Epithelial cell of esophagus (primary cell): ENCODE results near the gene DUSP10.

Experiments used
- DNase-seq: peaks from one replicate; pipeline ENCODE4 v3.0.0; 2010; ENCODE audit warnings: low read depth
- H3K4me3 ChIP-seq: 2 replicates; pipeline ENCODE4 v1.5.1; 2011; ENCODE audit warnings: mild to moderate bottlenecking, low read length, control low read depth
- TF ChIP-seq, protein P1 (sequence below): IDR thresholded peaks from 2 replicates; pipeline ENCODE4 v1.5.1; 2011; ENCODE audit warnings: low read depth, mild to moderate bottlenecking, low read length, control low read depth, inconsistent platforms; ENCODE audit not compliant: insufficient read depth; ENCODE audit errors: missing control alignments

DUSP10 gene

DNA sequence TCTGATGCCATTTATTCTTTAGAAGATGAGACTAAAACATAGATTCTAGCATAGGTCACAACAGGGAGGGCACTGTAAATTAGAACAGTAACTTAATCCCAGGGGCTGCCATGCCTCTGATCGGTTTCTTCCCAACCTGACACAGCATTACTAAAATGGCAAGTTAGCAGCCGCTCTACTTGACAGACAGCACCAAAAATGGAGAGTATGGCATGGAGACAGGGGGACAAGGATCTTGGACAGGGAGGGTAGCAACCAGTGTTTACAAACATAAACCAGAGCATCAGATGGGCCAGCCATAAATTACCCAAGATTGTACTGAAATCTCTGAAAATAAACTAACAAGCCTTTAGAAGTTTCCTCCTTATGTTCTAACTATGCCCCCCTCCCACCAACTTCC, 5.9 kb downstream of the DUSP10 start:
- DNase-seq = no peak
- TF ChIP-seq, protein P1, sequence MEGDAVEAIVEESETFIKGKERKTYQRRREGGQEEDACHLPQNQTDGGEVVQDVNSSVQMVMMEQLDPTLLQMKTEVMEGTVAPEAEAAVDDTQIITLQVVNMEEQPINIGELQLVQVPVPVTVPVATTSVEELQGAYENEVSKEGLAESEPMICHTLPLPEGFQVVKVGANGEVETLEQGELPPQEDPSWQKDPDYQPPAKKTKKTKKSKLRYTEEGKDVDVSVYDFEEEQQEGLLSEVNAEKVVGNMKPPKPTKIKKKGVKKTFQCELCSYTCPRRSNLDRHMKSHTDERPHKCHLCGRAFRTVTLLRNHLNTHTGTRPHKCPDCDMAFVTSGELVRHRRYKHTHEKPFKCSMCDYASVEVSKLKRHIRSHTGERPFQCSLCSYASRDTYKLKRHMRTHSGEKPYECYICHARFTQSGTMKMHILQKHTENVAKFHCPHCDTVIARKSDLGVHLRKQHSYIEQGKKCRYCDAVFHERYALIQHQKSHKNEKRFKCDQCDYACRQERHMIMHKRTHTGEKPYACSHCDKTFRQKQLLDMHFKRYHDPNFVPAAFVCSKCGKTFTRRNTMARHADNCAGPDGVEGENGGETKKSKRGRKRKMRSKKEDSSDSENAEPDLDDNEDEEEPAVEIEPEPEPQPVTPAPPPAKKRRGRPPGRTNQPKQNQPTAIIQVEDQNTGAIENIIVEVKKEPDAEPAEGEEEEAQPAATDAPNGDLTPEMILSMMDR = no peak
- no peak overlapping the region for H3K4me3 ChIP-seq

DNA sequence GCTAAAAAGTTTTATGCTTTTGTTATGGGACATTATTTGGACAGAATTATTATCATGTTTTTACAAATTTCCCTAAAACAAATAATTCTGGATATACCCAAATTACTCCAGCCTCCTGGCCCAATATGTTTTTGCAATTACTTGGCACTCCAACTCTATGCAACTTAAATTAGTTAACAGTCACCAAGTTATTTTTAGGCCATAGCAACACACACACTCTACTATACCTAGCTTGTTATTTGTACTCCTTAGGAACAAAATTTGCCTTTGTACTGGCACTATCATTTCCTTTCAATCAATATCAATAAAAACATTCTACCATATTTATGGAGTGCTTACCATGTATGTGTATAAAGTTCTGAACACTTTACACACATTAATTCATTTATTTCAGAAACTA, 7.7 kb downstream of the DUSP10 start:
- no peak for DNase-seq
- no peak overlapping the region for H3K4me3 ChIP-seq
- TF ChIP-seq, protein P1 = no peak

- TF ChIP-seq, protein P1 = no peak
- no peak overlapping the region for H3K4me3 ChIP-seq
- no peak for DNase-seq
Observed at GRCh38 chr1:221732052-221732451, 9.8 kb downstream of the DUSP10 start.

GRCh38 chr1:221729771-221730330, 12.0 kb downstream of the DUSP10 start:
- TF ChIP-seq, protein P1 = no peak
- no peak overlapping the region for H3K4me3 ChIP-seq
- DNase-seq = no peak

DNA sequence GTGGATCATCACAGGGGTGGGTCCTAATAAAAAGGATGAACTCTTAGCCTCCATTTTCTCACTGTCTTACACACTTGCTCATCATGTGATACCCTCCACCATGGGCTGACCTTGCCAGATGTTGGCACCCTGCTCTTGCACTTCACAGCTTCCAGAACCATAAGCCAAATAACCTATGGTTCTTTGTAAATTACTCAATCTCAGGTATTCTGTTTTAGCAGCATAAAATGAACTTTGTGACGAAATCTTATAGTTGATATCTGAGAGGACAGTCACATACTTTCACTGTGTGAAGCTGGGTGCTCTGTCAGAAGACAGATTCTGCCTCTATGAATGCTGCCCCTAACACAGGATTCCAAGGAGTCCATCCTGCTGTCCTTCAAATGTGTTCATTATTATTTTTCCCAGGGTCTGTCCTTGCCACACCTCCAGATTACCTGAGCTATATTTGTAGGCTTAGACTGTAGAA, 13.8 kb downstream of the DUSP10 start:
- H3K4me3 ChIP-seq = no peak overlapping the region
- TF ChIP-seq, protein P1 = no peak
- no peak for DNase-seq

DNA sequence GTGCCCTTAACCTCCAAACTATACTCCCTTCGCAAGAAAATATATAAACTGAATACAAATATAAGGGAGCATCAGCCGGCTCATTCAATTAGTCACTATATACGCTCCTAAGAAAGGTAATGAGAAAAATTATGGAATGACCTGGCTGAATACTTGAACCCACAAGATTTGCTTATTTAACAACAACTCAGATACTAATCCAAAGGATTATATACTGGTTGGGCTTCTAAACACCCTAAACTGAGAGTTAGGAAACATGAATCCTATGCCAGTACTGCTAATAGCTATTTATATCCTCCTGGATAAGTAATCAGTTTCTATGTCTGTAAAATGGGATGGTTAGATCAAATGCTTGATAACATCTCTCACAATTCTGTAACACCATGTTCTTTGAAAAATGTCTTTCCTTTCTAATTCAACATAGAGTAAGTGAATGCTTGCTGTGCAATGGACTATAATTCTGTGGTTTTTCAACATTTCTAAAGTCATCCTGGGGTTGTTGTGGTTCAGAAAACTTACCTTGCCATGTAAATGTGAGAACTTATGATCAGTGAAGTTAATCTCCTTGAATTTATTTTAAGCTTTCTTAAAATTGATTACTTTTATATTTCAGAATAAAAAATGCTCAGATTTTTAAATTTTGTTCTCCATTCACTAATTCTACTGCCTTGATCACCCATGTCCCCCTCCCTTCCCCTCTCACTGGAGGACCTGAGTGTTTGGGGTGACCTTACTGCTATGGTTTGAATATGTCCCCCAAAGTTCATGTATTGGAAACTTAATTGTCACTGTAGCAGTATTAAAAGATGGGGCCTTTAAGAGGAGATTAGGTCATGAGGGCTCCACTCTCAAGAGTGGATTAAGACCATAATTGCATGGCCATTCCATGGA, 14.5 kb downstream of the DUSP10 start:
- DNase-seq = no peak
- no peak overlapping the region for H3K4me3 ChIP-seq
- TF ChIP-seq, protein P1 = no peak
